H9 (cell line): ENCODE results near the gene MTMR8. TPM values are rescaled to one million over a fixed set of nuclear protein-coding genes. Genes with fewer than 3 reads are reported as not detected.

ENCODE experiments used
- DNase-seq: peaks from one replicate; pipeline ENCODE4 v3.0.0-alpha.2; 2017
- H2AFZ ChIP-seq: one replicate; pipeline ENCODE4 v1.6.1; 2013; ENCODE audit warnings: mild to moderate bottlenecking, low read length, control low read depth, moderate library complexity
- H2AK5ac ChIP-seq: 2 replicates; pipeline ENCODE4 v1.6.1; 2013; ENCODE audit warnings: low read length, control low read depth, mixed read lengths; ENCODE audit not compliant: insufficient read length
- H2BK120ac ChIP-seq: one replicate; pipeline ENCODE4 v1.6.1; 2013; ENCODE audit warnings: low read depth, mild to moderate bottlenecking, low read length, control low read depth, inconsistent platforms; ENCODE audit not compliant: poor library complexity, severe bottlenecking
- H2BK12ac ChIP-seq: 2 replicates; pipeline ENCODE4 v1.6.1; 2013; ENCODE audit warnings: low read length, control low read depth, mixed read lengths, low read depth; ENCODE audit not compliant: insufficient read length
- H2BK15ac ChIP-seq: 2 replicates; pipeline ENCODE4 v1.6.1; 2013; ENCODE audit warnings: low read depth, low read length, control low read depth
- H2BK20ac ChIP-seq: one replicate; pipeline ENCODE4 v1.6.1; 2013; ENCODE audit warnings: low read depth, mild to moderate bottlenecking, low read length, control low read depth, inconsistent platforms; ENCODE audit not compliant: poor library complexity, severe bottlenecking
- H2BK5ac ChIP-seq: 2 replicates; pipeline ENCODE4 v1.6.1; 2013; ENCODE audit warnings: low read length, control low read depth, mixed read lengths; ENCODE audit not compliant: insufficient read length
- H3K14ac ChIP-seq: 2 replicates; pipeline ENCODE4 v1.6.1; 2013; ENCODE audit warnings: low read length, control low read depth; ENCODE audit not compliant: insufficient read depth
- H3K18ac ChIP-seq: 2 replicates; pipeline ENCODE4 v1.6.1; 2013; ENCODE audit warnings: low read depth, mild to moderate bottlenecking, mixed read lengths, low read length, control low read depth; ENCODE audit not compliant: insufficient read length
- H3K23ac ChIP-seq: 2 replicates; pipeline ENCODE4 v1.6.1; 2013; ENCODE audit warnings: low read length, control low read depth, mixed read lengths, low read depth; ENCODE audit not compliant: insufficient read length
- H3K23me2 ChIP-seq: 2 replicates; pipeline ENCODE4 v1.6.1; 2013; ENCODE audit warnings: low read depth, mild to moderate bottlenecking, mixed read lengths, low read length, control low read depth; ENCODE audit not compliant: insufficient read length, poor library complexity, severe bottlenecking
- H3K27ac ChIP-seq: 2 replicates; pipeline ENCODE4 v1.5.1; 2013; ENCODE audit warnings: low read length, control low read depth, mixed read lengths, low read depth; ENCODE audit not compliant: insufficient read length
- H3K27me3 ChIP-seq: 2 replicates; pipeline ENCODE4 v1.6.1; 2013; ENCODE audit warnings: low read length, control low read depth, inconsistent platforms; ENCODE audit not compliant: insufficient read depth
- H3K4ac ChIP-seq: 2 replicates; pipeline ENCODE4 v1.6.1; 2013; ENCODE audit warnings: low read depth, mild to moderate bottlenecking, control low read depth, inconsistent platforms, low read length, moderate library complexity
- H3K4me1 ChIP-seq: 2 replicates; pipeline ENCODE4 v1.6.1; 2013; ENCODE audit warnings: low read length, control low read depth, inconsistent platforms; ENCODE audit not compliant: insufficient read depth
- H3K4me2 ChIP-seq: 2 replicates; pipeline ENCODE4 v1.6.1; 2013; ENCODE audit warnings: low read length, control low read depth, mixed read lengths; ENCODE audit not compliant: insufficient read length, insufficient read depth
- H3K56ac ChIP-seq: 2 replicates; pipeline ENCODE4 v1.6.1; 2013; ENCODE audit warnings: low read depth, mild to moderate bottlenecking, mixed read lengths, low read length, control low read depth; ENCODE audit not compliant: insufficient read length
- H3K79me1 ChIP-seq: 2 replicates; pipeline ENCODE4 v1.6.1; 2013; ENCODE audit warnings: low read depth, mild to moderate bottlenecking, moderate library complexity, low read length, control low read depth, inconsistent platforms; ENCODE audit not compliant: insufficient read depth, poor library complexity, severe bottlenecking
- H3K79me2 ChIP-seq: 2 replicates; pipeline ENCODE4 v1.6.1; 2013; ENCODE audit warnings: low read length, control low read depth, inconsistent platforms; ENCODE audit not compliant: insufficient read depth
- H3K9ac ChIP-seq: 2 replicates; pipeline ENCODE4 v1.6.1; 2013; ENCODE audit warnings: low read length, control low read depth, mixed read lengths; ENCODE audit not compliant: insufficient read length; ENCODE audit errors: extremely low read depth
- H3K9me3 ChIP-seq: one replicate; pipeline ENCODE4 v1.6.1; 2013; ENCODE audit warnings: low read depth, low read length, inconsistent platforms; ENCODE audit not compliant: control insufficient read depth
- H3T11ph ChIP-seq: one replicate; pipeline ENCODE4 v1.6.1; 2013; ENCODE audit warnings: mild to moderate bottlenecking, low read length, control low read depth, inconsistent platforms
- H4K20me1 ChIP-seq: one replicate; pipeline ENCODE4 v1.6.1; 2013; ENCODE audit not compliant: control insufficient read depth, insufficient read length, insufficient read depth
- H4K5ac ChIP-seq: 2 replicates; pipeline ENCODE4 v1.6.1; 2013; ENCODE audit warnings: low read depth, mild to moderate bottlenecking, mixed read lengths, low read length, control low read depth; ENCODE audit not compliant: insufficient read length
- H4K8ac ChIP-seq: replicated peaks from 2 replicates; pipeline ENCODE4 v1.6.1; 2013; ENCODE audit warnings: low read length, control low read depth, mixed read lengths, low read depth; ENCODE audit not compliant: insufficient read length
- H4K91ac ChIP-seq: 2 replicates; pipeline ENCODE4 v1.6.1; 2013; ENCODE audit warnings: low read depth, mild to moderate bottlenecking, moderate library complexity, mixed read lengths, low read length, control low read depth; ENCODE audit not compliant: insufficient read length
- H3K27ac Mint-ChIP-seq, 3 experiments: 2 replicates in 2 of 3; 3 replicates in 1 of 3; pipeline ENCODE4 v1.8.0; 2020 to 2021; ENCODE audit warnings: mixed read lengths in 3 of 3, mild to moderate bottlenecking in 1 of 3, moderate library complexity in 1 of 3
- H3K27me3 Mint-ChIP-seq: 2 replicates; pipeline ENCODE4 v1.8.0; 2021; ENCODE audit warnings: low read depth, mild to moderate bottlenecking, moderate library complexity, mixed read lengths
- H3K36me3 Mint-ChIP-seq, 3 experiments: 2 replicates in 2 of 3; 3 replicates in 1 of 3; pipeline ENCODE4 v1.8.0; 2020 to 2021; ENCODE audit warnings: low read depth in 3 of 3, mixed read lengths in 3 of 3; ENCODE audit not compliant: insufficient read depth in 1 of 3
- H3K4me1 Mint-ChIP-seq, 2 experiments: 2 replicates each; pipeline ENCODE4 v1.8.0; 2020; ENCODE audit warnings: mixed read lengths in 2 of 2
- H3K4me3 Mint-ChIP-seq, 2 experiments: 2 replicates in 1 of 2; 3 replicates in 1 of 2; pipeline ENCODE4 v1.8.0; 2020 to 2021; ENCODE audit warnings: mild to moderate bottlenecking in 2 of 2, mixed read lengths in 2 of 2, moderate library complexity in 1 of 2
- H3K9me3 Mint-ChIP-seq, 2 experiments: 2 replicates in 1 of 2; 3 replicates in 1 of 2; pipeline ENCODE4 v1.8.0; 2020; ENCODE audit warnings: mild to moderate bottlenecking in 2 of 2, mixed read lengths in 2 of 2, moderate library complexity in 1 of 2
- WGBS: extraction: QIAGEN DNeasy Blood & Tissue Kit; methylation state at CpG from one replicate; pipeline ENCODE4 v1.1.7; 2013; ENCODE audit warnings: missing lambda C conversion rate, low lambda C conversion rate, mixed read lengths; ENCODE audit not compliant: insufficient read length; ENCODE audit errors: extremely low coverage; 5-methylcytosine and 5-hydroxymethylcytosine counted together
- total RNA-seq: library from RNA; stranded (reverse); gene quantifications from 2 replicates; pipeline ENCODE4 v1.2.1, GENCODE V29; 2021
- TF ChIP-seq, protein P1 (sequence below): fragments of 200-600 bp; sonication (generic); conservative IDR thresholded peaks from 3 replicates; pipeline ENCODE4 v1.8.0; 2021; ENCODE audit warnings: antibody characterized with exemption, mild to moderate bottlenecking

Gene MTMR8
- total RNA-seq, 1 experiment from 2014 or later = 5.2 TPM

DNA sequence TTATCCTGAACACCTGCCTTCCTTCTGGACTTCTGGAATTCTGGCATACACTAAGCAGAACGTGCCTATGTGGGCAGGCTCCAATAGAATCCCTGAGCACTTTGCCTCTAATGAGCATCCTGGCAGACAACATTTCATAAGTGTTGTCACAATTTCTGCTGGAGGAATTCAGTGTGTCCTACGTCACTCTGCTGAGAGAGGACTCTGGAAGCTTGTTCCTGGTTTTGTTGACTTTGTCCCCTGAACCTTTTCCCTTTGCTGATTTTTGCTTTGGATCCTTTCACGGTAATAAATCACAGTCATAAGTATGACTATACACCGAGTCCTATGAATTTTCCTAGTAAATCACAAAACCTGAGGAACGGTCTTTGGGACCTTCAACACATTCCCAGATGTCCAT lies 43.2 kb downstream of the MTMR8 start:
- Histone ChIP-seq H3K9me3 (peaks cover 18% of the 10 kb centered on the region), H3K4ac (no peak overlapping the region), H3K4me1 (no peaks in the 10 kb centered on the region), H3K27ac (no peak overlapping the region), H3K14ac (no peak overlapping the region), H3K23me2 (no peaks in the 10 kb centered on the region), H4K8ac (no peak overlapping the region), H3K18ac (no peak overlapping the region), H3K4me2 (no peak overlapping the region), H2AK5ac (no peak overlapping the region), H2BK120ac (no peak overlapping the region), H3K56ac (no peak overlapping the region), H3K79me2 (no peaks in the 10 kb centered on the region), H3T11ph (no peak overlapping the region), H3K27me3 (no peaks in the 10 kb centered on the region), H3K23ac (no peak overlapping the region), H2BK5ac (no peak overlapping the region), H2BK20ac (no peak overlapping the region), H2BK12ac (no peak overlapping the region), H4K5ac (no peak overlapping the region), H4K91ac (no peak overlapping the region), H2AFZ (no peak overlapping the region), H3K79me1 (no peaks in the 10 kb centered on the region), H4K20me1 (no peaks in the 10 kb centered on the region), H2BK15ac (no peak overlapping the region), H3K9ac (no peak overlapping the region)
- Mint-ChIP-seq H3K36me3 (peaks cover 4 to 23% (median 15%) of the 10 kb centered on the region in 3 experiments; a peak in 6 of 7 replicates), H3K9me3 (peaks cover 57 to 73% of the 10 kb centered on the region in 2 experiments), H3K4me3 (no peak overlapping the region), H3K27me3 (no peaks in the 10 kb centered on the region), H3K4me1 (no peaks in the 10 kb centered on the region), H3K27ac (no peak overlapping the region)
- TF ChIP-seq, protein P1, sequence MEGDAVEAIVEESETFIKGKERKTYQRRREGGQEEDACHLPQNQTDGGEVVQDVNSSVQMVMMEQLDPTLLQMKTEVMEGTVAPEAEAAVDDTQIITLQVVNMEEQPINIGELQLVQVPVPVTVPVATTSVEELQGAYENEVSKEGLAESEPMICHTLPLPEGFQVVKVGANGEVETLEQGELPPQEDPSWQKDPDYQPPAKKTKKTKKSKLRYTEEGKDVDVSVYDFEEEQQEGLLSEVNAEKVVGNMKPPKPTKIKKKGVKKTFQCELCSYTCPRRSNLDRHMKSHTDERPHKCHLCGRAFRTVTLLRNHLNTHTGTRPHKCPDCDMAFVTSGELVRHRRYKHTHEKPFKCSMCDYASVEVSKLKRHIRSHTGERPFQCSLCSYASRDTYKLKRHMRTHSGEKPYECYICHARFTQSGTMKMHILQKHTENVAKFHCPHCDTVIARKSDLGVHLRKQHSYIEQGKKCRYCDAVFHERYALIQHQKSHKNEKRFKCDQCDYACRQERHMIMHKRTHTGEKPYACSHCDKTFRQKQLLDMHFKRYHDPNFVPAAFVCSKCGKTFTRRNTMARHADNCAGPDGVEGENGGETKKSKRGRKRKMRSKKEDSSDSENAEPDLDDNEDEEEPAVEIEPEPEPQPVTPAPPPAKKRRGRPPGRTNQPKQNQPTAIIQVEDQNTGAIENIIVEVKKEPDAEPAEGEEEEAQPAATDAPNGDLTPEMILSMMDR = no peak
- WGBS = no CpG with 5 or more reads among the region's 5 CpGs
- DNase-seq = no peak
